HEK293 (cell line): ENCODE results near the gene OLFM2.

ENCODE experiments used
- CTCF ChIA-PET: fragments of 350-600 bp; formaldehyde crosslinking; extraction: SDS; loops from one replicate; lab custom pipeline; 2021; ENCODE audit warnings: antibody characterized with exemption; lab: Yijun Ruan, JAX
- POLR2A ChIA-PET: fragments of 300-600 bp; formaldehyde crosslinking; extraction: SDS; loops from one replicate; lab custom pipeline; 2020; ENCODE audit warnings: antibody characterized with exemption, inconsistent platforms; lab: Yijun Ruan, JAX
- H3K27ac ChIP-seq: fragments of 200-500 bp; sonication (Bioruptor generic); 2 replicates; pipeline ENCODE4 v1.5.1; 2014; ENCODE audit warnings: low read depth, low read length, control low read depth, inconsistent platforms; ENCODE audit errors: extremely low read depth
- H3K36me3 ChIP-seq, 2 experiments: fragments of 200-500 bp in 1 of 2; sonication (Bioruptor generic) in 1 of 2; 1 replicate in 1 of 2; 2 replicates in 1 of 2; pipeline ENCODE4 v1.5.1; 2014 to 2017; ENCODE audit warnings: inconsistent platforms in 2 of 2, low read length in 2 of 2; ENCODE audit not compliant: control insufficient read depth in 2 of 2, insufficient read depth in 1 of 2
- H3K4me1 ChIP-seq: fragments of 200-500 bp; sonication (Bioruptor generic); 2 replicates; pipeline ENCODE4 v1.5.1; 2014; ENCODE audit warnings: mild to moderate bottlenecking, low read length, inconsistent platforms; ENCODE audit not compliant: control insufficient read depth, insufficient read depth
- H3K4me3 ChIP-seq: 2 replicates; pipeline ENCODE4 v1.5.1; 2011; ENCODE audit warnings: low read depth, mild to moderate bottlenecking, control low read depth, low read length, moderate library complexity
- H3K9me3 ChIP-seq: fragments of 200-500 bp; sonication (Bioruptor generic); 2 replicates; pipeline ENCODE4 v1.5.1; 2014; ENCODE audit warnings: low read depth, low read length, inconsistent platforms; ENCODE audit not compliant: control insufficient read depth, insufficient read depth
- BCL11A ChIP-seq: fragments of 450-650 bp; formaldehyde crosslinking; IDR thresholded peaks from 2 replicates; pipeline ENCODE4 v1.5.1; 2016; ENCODE audit warnings: low read depth, missing biosample characterization, missing genetic modification characterization
- PRDM1 ChIP-seq: fragments of 450-650 bp; formaldehyde crosslinking; IDR thresholded peaks from 2 replicates; pipeline ENCODE4; 2016; ENCODE audit warnings: missing biosample characterization, missing genetic modification characterization
- REPIN1 ChIP-seq: fragments of 450-650 bp; formaldehyde crosslinking; IDR thresholded peaks from 2 replicates; pipeline ENCODE4 v1.5.1; 2017; ENCODE audit warnings: missing biosample characterization, missing genetic modification characterization, low read depth
- SCRT1 ChIP-seq: fragments of 450-650 bp; formaldehyde crosslinking; IDR thresholded peaks from 2 replicates; pipeline ENCODE4 v1.5.1; 2016; ENCODE audit warnings: missing biosample characterization, missing genetic modification characterization, borderline replicate concordance
- SP2 ChIP-seq: fragments of 450-650 bp; formaldehyde crosslinking; IDR thresholded peaks from 2 replicates; pipeline ENCODE4 v1.5.1; 2016; ENCODE audit warnings: missing biosample characterization, missing genetic modification characterization
- YY2 ChIP-seq: fragments of 450-650 bp; formaldehyde crosslinking; IDR thresholded peaks from 2 replicates; pipeline ENCODE4 v1.5.1; 2016; ENCODE audit warnings: missing biosample characterization, missing genetic modification characterization
- ZBTB1 ChIP-seq: fragments of 450-650 bp; formaldehyde crosslinking; IDR thresholded peaks from 2 replicates; pipeline ENCODE4 v1.5.1; 2016; ENCODE audit warnings: missing biosample characterization, missing genetic modification characterization
- ZBTB17 ChIP-seq: fragments of 450-650 bp; formaldehyde crosslinking; IDR thresholded peaks from 2 replicates; pipeline ENCODE4 v1.5.1; 2016; ENCODE audit warnings: missing biosample characterization, missing genetic modification characterization
- ZBTB6 ChIP-seq: fragments of 450-650 bp; formaldehyde crosslinking; IDR thresholded peaks from 2 replicates; pipeline ENCODE4 v1.5.1; 2017; ENCODE audit warnings: missing biosample characterization, missing genetic modification characterization
- ZNF16 ChIP-seq: fragments of 450-650 bp; formaldehyde crosslinking; IDR thresholded peaks from 2 replicates; pipeline ENCODE4 v1.5.1; 2016; ENCODE audit warnings: low read depth, missing biosample characterization, missing genetic modification characterization
- ZNF202 ChIP-seq: fragments of 450-650 bp; formaldehyde crosslinking; IDR thresholded peaks from 2 replicates; pipeline ENCODE4 v1.5.1; 2016; ENCODE audit warnings: missing biosample characterization, missing genetic modification characterization, borderline replicate concordance
- ZNF211 ChIP-seq: fragments of 450-650 bp; formaldehyde crosslinking; IDR thresholded peaks from 2 replicates; pipeline ENCODE4 v1.5.1; 2016; ENCODE audit warnings: low read depth, missing biosample characterization, missing genetic modification characterization
- ZNF214 ChIP-seq: fragments of 450-650 bp; formaldehyde crosslinking; IDR thresholded peaks from 2 replicates; pipeline ENCODE4 v1.5.1; 2017; ENCODE audit warnings: missing biosample characterization, mild to moderate bottlenecking, missing genetic modification characterization, borderline replicate concordance
- ZNF223 ChIP-seq: fragments of 450-650 bp; formaldehyde crosslinking; IDR thresholded peaks from 2 replicates; pipeline ENCODE4 v1.5.1; 2016; ENCODE audit warnings: missing biosample characterization, missing genetic modification characterization
- ZNF23 ChIP-seq: fragments of 450-650 bp; formaldehyde crosslinking; IDR thresholded peaks from 2 replicates; pipeline ENCODE4 v1.5.1; 2016; ENCODE audit warnings: missing biosample characterization, missing genetic modification characterization, borderline replicate concordance
- ZNF324 ChIP-seq: fragments of 450-650 bp; formaldehyde crosslinking; IDR thresholded peaks from 2 replicates; pipeline ENCODE4 v1.5.1; 2016; ENCODE audit warnings: missing biosample characterization, missing genetic modification characterization
- ZNF391 ChIP-seq: fragments of 450-650 bp; formaldehyde crosslinking; IDR thresholded peaks from 2 replicates; pipeline ENCODE4 v1.5.1; 2016; ENCODE audit warnings: low read depth, missing biosample characterization, missing genetic modification characterization, borderline replicate concordance
- ZNF426 ChIP-seq: fragments of 450-650 bp; formaldehyde crosslinking; IDR thresholded peaks from 2 replicates; pipeline ENCODE4 v1.5.1; 2017; ENCODE audit warnings: missing biosample characterization, missing genetic modification characterization, mild to moderate bottlenecking, inconsistent platforms, moderate library complexity
- ZNF433 ChIP-seq: fragments of 450-650 bp; formaldehyde crosslinking; IDR thresholded peaks from 2 replicates; pipeline ENCODE4 v1.5.1; 2016; ENCODE audit warnings: missing biosample characterization, missing genetic modification characterization, low read depth
- ZNF449 ChIP-seq: fragments of 450-650 bp; formaldehyde crosslinking; IDR thresholded peaks from 2 replicates; pipeline ENCODE4 v1.5.1; 2017; ENCODE audit warnings: missing biosample characterization, mild to moderate bottlenecking, missing genetic modification characterization, moderate library complexity
- ZNF514 ChIP-seq: fragments of 450-650 bp; formaldehyde crosslinking; IDR thresholded peaks from 2 replicates; pipeline ENCODE4 v1.5.1; 2016; ENCODE audit warnings: missing biosample characterization, missing genetic modification characterization
- ZNF549 ChIP-seq: fragments of 450-650 bp; IDR thresholded peaks from 2 replicates; pipeline ENCODE4 v1.5.1; 2018; ENCODE audit warnings: missing biosample characterization, missing genetic modification characterization, mild to moderate bottlenecking, inconsistent platforms, moderate library complexity
- ZNF560 ChIP-seq: fragments of 450-650 bp; formaldehyde crosslinking; IDR thresholded peaks from 2 replicates; pipeline ENCODE4 v1.5.1; 2017; ENCODE audit warnings: missing biosample characterization, missing genetic modification characterization, borderline replicate concordance
- ZNF561 ChIP-seq: fragments of 450-650 bp; IDR thresholded peaks from 2 replicates; pipeline ENCODE4 v1.5.1; 2018; ENCODE audit warnings: missing biosample characterization, missing genetic modification characterization, borderline replicate concordance
- ZNF623 ChIP-seq: fragments of 450-650 bp; formaldehyde crosslinking; IDR thresholded peaks from 2 replicates; pipeline ENCODE4 v1.5.1; 2016; ENCODE audit warnings: missing biosample characterization, missing genetic modification characterization
- ZNF629 ChIP-seq: fragments of 450-650 bp; formaldehyde crosslinking; IDR thresholded peaks from 2 replicates; pipeline ENCODE4 v1.5.1; 2017; ENCODE audit warnings: missing biosample characterization, missing genetic modification characterization
- ZNF768 ChIP-seq: fragments of 450-650 bp; formaldehyde crosslinking; IDR thresholded peaks from 2 replicates; pipeline ENCODE4 v1.5.1; 2018; ENCODE audit warnings: missing biosample characterization, mild to moderate bottlenecking, missing genetic modification characterization
- ZNF843 ChIP-seq: fragments of 450-650 bp; formaldehyde crosslinking; IDR thresholded peaks from 2 replicates; pipeline ENCODE4 v1.5.1; 2016; ENCODE audit warnings: missing biosample characterization, missing genetic modification characterization
- ZSCAN4 ChIP-seq: fragments of 450-650 bp; formaldehyde crosslinking; IDR thresholded peaks from 2 replicates; pipeline ENCODE4 v1.5.1; 2017; ENCODE audit warnings: missing biosample characterization, missing genetic modification characterization
- TF ChIP-seq, protein P1 (sequence below): IDR thresholded peaks from 2 replicates; pipeline ENCODE4 v1.6.1; 2011; ENCODE audit warnings: mild to moderate bottlenecking, low read depth, low read length, borderline replicate concordance

The OLFM2 gene

GRCh38 chr19:9941671-9942070 lies 5.4 kb upstream of the OLFM2 start:
- no peak overlapping the region for H3K4me3 ChIP-seq
- H3K9me3 ChIP-seq = no peaks in the 10 kb centered on the region
- no peak for TF ChIP-seq ZNF433
- no peaks in the 10 kb centered on the region for H3K36me3 ChIP-seq
- no peaks in the 10 kb centered on the region for H3K4me1 ChIP-seq
- CTCF ChIA-PET = interaction anchor here (1.6 kb wide), 1 partner anchor 59 kb away, joined by 10 read pairs; no protein-coding TSS in a partner anchor
- no peak overlapping the region for H3K27ac ChIP-seq
- POLR2A ChIA-PET = no interaction called here

- POLR2A ChIA-PET = no interaction called here
- no peak for TF ChIP-seq ZNF629
- no peak for TF ChIP-seq ZNF561 (tag by site-specific recombination)
- TF ChIP-seq ZNF514 = no peak
- TF ChIP-seq ZNF391 (tag by site-specific recombination) = no peak
- no peak for TF ChIP-seq ZNF324 (tag by site-specific recombination)
- no peak for TF ChIP-seq ZBTB17
- no peak for TF ChIP-seq ZNF223 (tag by site-specific recombination)
- no peak for TF ChIP-seq ZBTB6 (tag by site-specific recombination)
- TF ChIP-seq ZNF23 (tag by site-specific recombination) = no peak
- no peak for TF ChIP-seq ZNF202 (tag by site-specific recombination)
- H3K4me3 ChIP-seq = no peak overlapping the region
- H3K27ac ChIP-seq = no peak overlapping the region
- CTCF ChIA-PET = interaction anchor here (1.2 to 1.6 kb wide), 3 partner anchors 10 to 93 kb away, joined by 3 to 10 read pairs (median 5); no protein-coding TSS in a partner anchor
- H3K36me3 ChIP-seq = no peaks in the 10 kb centered on the region
- H3K9me3 ChIP-seq = no peaks in the 10 kb centered on the region
- H3K4me1 ChIP-seq = no peaks in the 10 kb centered on the region
Measured at GRCh38 chr19:9941231-9941630, 4.9 kb upstream of the OLFM2 start.

GRCh38 chr19:9940778-9941177 lies 4.5 kb upstream of the OLFM2 start:
- no peaks in the 10 kb centered on the region for H3K9me3 ChIP-seq
- CTCF ChIA-PET = interaction anchor here (1.2 to 1.3 kb wide), 2 partner anchors 10 to 94 kb away, joined by 3 to 5 read pairs; no protein-coding TSS in a partner anchor
- no peak overlapping the region for H3K27ac ChIP-seq
- no peaks in the 10 kb centered on the region for H3K36me3 ChIP-seq
- TF ChIP-seq BCL11A = no peak
- no peak for TF ChIP-seq ZNF211 (tag by site-specific recombination)
- TF ChIP-seq ZNF560 (tag by site-specific recombination) = no peak
- no peak for TF ChIP-seq ZBTB1 (tag by site-specific recombination)
- TF ChIP-seq ZNF623 = no peak
- no peak for TF ChIP-seq ZSCAN4 (tag by site-specific recombination)
- TF ChIP-seq YY2 (tag by site-specific recombination) = no peak
- no peak for TF ChIP-seq REPIN1 (tag by site-specific recombination)
- TF ChIP-seq ZNF426 (tag by site-specific recombination) = no peak
- no peak for TF ChIP-seq ZNF449 (tag by site-specific recombination)
- no peak for TF ChIP-seq PRDM1 (tag by site-specific recombination)
- no peak for TF ChIP-seq SP2 (tag by site-specific recombination)
- TF ChIP-seq, protein P1, sequence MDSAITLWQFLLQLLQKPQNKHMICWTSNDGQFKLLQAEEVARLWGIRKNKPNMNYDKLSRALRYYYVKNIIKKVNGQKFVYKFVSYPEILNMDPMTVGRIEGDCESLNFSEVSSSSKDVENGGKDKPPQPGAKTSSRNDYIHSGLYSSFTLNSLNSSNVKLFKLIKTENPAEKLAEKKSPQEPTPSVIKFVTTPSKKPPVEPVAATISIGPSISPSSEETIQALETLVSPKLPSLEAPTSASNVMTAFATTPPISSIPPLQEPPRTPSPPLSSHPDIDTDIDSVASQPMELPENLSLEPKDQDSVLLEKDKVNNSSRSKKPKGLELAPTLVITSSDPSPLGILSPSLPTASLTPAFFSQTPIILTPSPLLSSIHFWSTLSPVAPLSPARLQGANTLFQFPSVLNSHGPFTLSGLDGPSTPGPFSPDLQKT = no peak
- no peak for TF ChIP-seq SCRT1 (tag by site-specific recombination)
- no peak for TF ChIP-seq ZNF768 (tag by site-specific recombination)
- no peak for TF ChIP-seq ZNF16 (tag by site-specific recombination)
- TF ChIP-seq ZNF549 (tag by site-specific recombination) = no peak
- TF ChIP-seq ZNF843 (tag by site-specific recombination) = no peak
- TF ChIP-seq ZNF214 = no peak
- POLR2A ChIA-PET = no interaction called here
- H3K4me3 ChIP-seq = no peak overlapping the region
- no peaks in the 10 kb centered on the region for H3K4me1 ChIP-seq
